ENCODE data around the gene NRDE2. TPM values are rescaled to one million over a fixed set of nuclear protein-coding genes. Genes with fewer than 3 reads are reported as not detected.

NRDE2 gene
- total and polyA plus RNA-seq, 4 donors = 5.6 to 20.0 (median 13.7) TPM

GRCh38 chr14:90332271-90332584, 487 bp upstream of the NRDE2 start:
- no peak for TF ChIP-seq RXRA (IDR thresholded peaks at IDR 0.05)
- TF ChIP-seq GABPA (IDR thresholded peaks at IDR 0.05 in 1 of 2, conservative IDR thresholded peaks at IDR 0.05 in 1 of 2) = peak in 1 of 2 donors; percentile 3
- TF ChIP-seq FOXA1 (IDR thresholded peaks at IDR 0.05) = no peak
- TF ChIP-seq FOXA2 (IDR thresholded peaks at IDR 0.05) = no peak
- peak; percentile 5 for TF ChIP-seq SP1 (IDR thresholded peaks at IDR 0.05)
- no peak for TF ChIP-seq RAD21 (IDR thresholded peaks at IDR 0.05)
- TF ChIP-seq, protein P1, sequence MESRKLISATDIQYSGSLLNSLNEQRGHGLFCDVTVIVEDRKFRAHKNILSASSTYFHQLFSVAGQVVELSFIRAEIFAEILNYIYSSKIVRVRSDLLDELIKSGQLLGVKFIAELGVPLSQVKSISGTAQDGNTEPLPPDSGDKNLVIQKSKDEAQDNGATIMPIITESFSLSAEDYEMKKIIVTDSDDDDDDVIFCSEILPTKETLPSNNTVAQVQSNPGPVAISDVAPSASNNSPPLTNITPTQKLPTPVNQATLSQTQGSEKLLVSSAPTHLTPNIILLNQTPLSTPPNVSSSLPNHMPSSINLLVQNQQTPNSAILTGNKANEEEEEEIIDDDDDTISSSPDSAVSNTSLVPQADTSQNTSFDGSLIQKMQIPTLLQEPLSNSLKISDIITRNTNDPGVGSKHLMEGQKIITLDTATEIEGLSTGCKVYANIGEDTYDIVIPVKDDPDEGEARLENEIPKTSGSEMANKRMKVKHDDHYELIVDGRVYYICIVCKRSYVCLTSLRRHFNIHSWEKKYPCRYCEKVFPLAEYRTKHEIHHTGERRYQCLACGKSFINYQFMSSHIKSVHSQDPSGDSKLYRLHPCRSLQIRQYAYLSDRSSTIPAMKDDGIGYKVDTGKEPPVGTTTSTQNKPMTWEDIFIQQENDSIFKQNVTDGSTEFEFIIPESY (IDR thresholded peaks at IDR 0.05) = no peak
- TF ChIP-seq YY1 (IDR thresholded peaks at IDR 0.05) = no peak
- H3K36me3 ChIP-seq (ENCODE audit: control insufficient read depth in 4 of 4, insufficient read depth in 3 of 4, low read depth in 1 of 4, low read length in 3 of 4) = no peaks in the 10 kb centered on the region
- no peaks in the 10 kb centered on the region for H3K9me3 ChIP-seq (ENCODE audit: control insufficient read depth in 4 of 4, low read length in 3 of 4)
- H3K4me1 ChIP-seq (ENCODE audit: control insufficient read depth in 4 of 4, insufficient read depth in 4 of 4, low read length in 3 of 4) = peaks cover 4 to 14% (median 12%) of the 10 kb centered on the region in 4 donors
- H3K27me3 ChIP-seq (ENCODE audit: control insufficient read depth in 4 of 4, insufficient read depth in 4 of 4, low read length in 3 of 4) = no peaks in the 10 kb centered on the region
- H3K27ac ChIP-seq (ENCODE audit: low read depth in 1 of 2, low read length in 2 of 2) = peak overlapping the region; percentile 77 to 80
- H3K4me3 ChIP-seq (ENCODE audit: low read depth in 1 of 3, low read length in 3 of 3) = peak overlapping the region; percentile 51 to 89 (median 78)
- no peak for DNase-seq (ENCODE audit: low spot score)
- WGBS = 40% methylated on average over 6 of the region's 6 CpGs
- no peak overlapping the region for H3K9ac ChIP-seq (ENCODE audit: low read depth in 1 of 2, low read length in 2 of 2)

- Histone ChIP-seq H3K4me1 (ENCODE audit: control insufficient read depth in 4 of 4, insufficient read depth in 4 of 4, low read length in 3 of 4) (peaks cover 4 to 14% (median 12%) of the 10 kb centered on the region in 4 donors), H3K4me3 (ENCODE audit: low read depth in 1 of 3, low read length in 3 of 3) (peak overlapping the region; percentile 78 to 89 (median 82)), H3K27ac (ENCODE audit: low read depth in 1 of 2, low read length in 2 of 2) (peak overlapping the region in 1 of 2 donors; percentile 82), H3K36me3 (ENCODE audit: control insufficient read depth in 4 of 4, insufficient read depth in 3 of 4, low read depth in 1 of 4, low read length in 3 of 4) (no peaks in the 10 kb centered on the region), H3K9ac (ENCODE audit: low read depth in 1 of 2, low read length in 2 of 2) (peak overlapping the region; percentile 76 to 78), H3K27me3 (ENCODE audit: control insufficient read depth in 4 of 4, insufficient read depth in 4 of 4, low read length in 3 of 4) (no peaks in the 10 kb centered on the region), H3K9me3 (ENCODE audit: control insufficient read depth in 4 of 4, low read length in 3 of 4) (no peaks in the 10 kb centered on the region)
- DNase-seq (ENCODE audit: low spot score) = no peak
- TF ChIP-seq NR2F2 (IDR thresholded peaks at IDR 0.05) (no peak), SP1 (IDR thresholded peaks at IDR 0.05) (peak; percentile 66), RAD21 (IDR thresholded peaks at IDR 0.05) (peak in 1 of 2 donors; percentile 17), GABPA (IDR thresholded peaks at IDR 0.05 in 1 of 2, conservative IDR thresholded peaks at IDR 0.05 in 1 of 2) (no peak), TAF1 (conservative IDR thresholded peaks at IDR 0.05) (no peak), CTCF (IDR thresholded peaks at IDR 0.05; ENCODE audit: low read depth, low read length, missing input control) (no peak), HNF4G (IDR thresholded peaks at IDR 0.05) (peak; percentile 31), HNF4A (conservative IDR thresholded peaks at IDR 0.05) (peak; percentile 75 to 87)
- TF ChIP-seq, protein P1 (IDR thresholded peaks at IDR 0.05) = peak; percentile 45
- WGBS = 79% methylated on average over 15 of the region's 15 CpGs
These were observed 1.2 kb downstream of the NRDE2 start for GRCh38 chr14:90330203-90331196.
